Smooth muscle cell (in vitro differentiated cells): ENCODE measurements around the gene KCTD16. TPM values are rescaled to one million over a fixed set of nuclear protein-coding genes. Genes with fewer than 3 reads are reported as not detected.

ENCODE experiments used
- DNase-seq: peaks from one replicate; lab custom pipeline; 2025; ENCODE audit not compliant: unreplicated experiment; lab: John Stamatoyannopoulos, UW
- H2AFZ ChIP-seq: fragments of 200-600 bp; sonication (generic); 2 replicates; pipeline ENCODE4 v1.6.0; 2016; ENCODE audit warnings: antibody characterized with exemption, low read depth, mild to moderate bottlenecking
- H3F3A ChIP-seq: fragments of 200-600 bp; sonication (generic); 2 replicates; pipeline ENCODE4 v1.6.0; 2017; ENCODE audit warnings: antibody characterized with exemption, low read depth
- H3K27ac ChIP-seq: fragments of 200-600 bp; sonication (generic); 2 replicates; pipeline ENCODE4 v1.5.1; 2016; ENCODE audit warnings: low read depth, mild to moderate bottlenecking
- H3K27me3 ChIP-seq: fragments of 200-600 bp; sonication (generic); 2 replicates; pipeline ENCODE4 v1.6.1; 2016; ENCODE audit warnings: low read depth, mild to moderate bottlenecking
- H3K36me3 ChIP-seq: fragments of 200-600 bp; sonication (generic); 2 replicates; pipeline ENCODE4 v1.5.1; 2016; ENCODE audit warnings: low read depth
- H3K4me1 ChIP-seq: fragments of 200-600 bp; sonication (generic); 2 replicates; pipeline ENCODE4 v1.5.1; 2016; ENCODE audit warnings: low read depth
- H3K4me2 ChIP-seq: fragments of 200-600 bp; sonication (generic); 2 replicates; pipeline ENCODE4 v1.6.0; 2016; ENCODE audit warnings: mild to moderate bottlenecking
- H3K4me3 ChIP-seq: fragments of 200-600 bp; sonication (generic); 2 replicates; pipeline ENCODE4 v1.5.1; 2016; ENCODE audit warnings: mild to moderate bottlenecking
- H3K79me2 ChIP-seq: fragments of 200-600 bp; sonication (generic); 2 replicates; pipeline ENCODE4 v1.6.0; 2016; ENCODE audit warnings: low read depth, mild to moderate bottlenecking
- H3K9ac ChIP-seq: fragments of 200-600 bp; sonication (generic); 2 replicates; pipeline ENCODE4 v1.6.0; 2016; ENCODE audit warnings: low read depth
- H3K9me3 ChIP-seq: fragments of 200-600 bp; sonication (generic); replicated peaks from 2 replicates; pipeline ENCODE4 v1.5.1; 2016; ENCODE audit warnings: low read depth
- H4K20me1 ChIP-seq: fragments of 200-600 bp; sonication (generic); 2 replicates; pipeline ENCODE4 v1.6.0; 2016; ENCODE audit warnings: low read depth
- WGBS: methylation state at CpG from one replicate; pipeline ENCODE4 v1.1.7; 2016; ENCODE audit warnings: low lambda C conversion rate; 5-methylcytosine and 5-hydroxymethylcytosine counted together
- polyA plus RNA-seq: library from polyadenylated mRNA; unstranded; fragments of >200 nt; fragmentation: Nextera tagmentation; extraction: Ambion mirVana; gene quantifications from 2 replicates; pipeline ENCODE4 v1.2.1, GENCODE V29; 2016
- total RNA-seq: library from RNA; depleted of rRNA; stranded (reverse); fragments of >200 nt; gene quantifications from 2 replicates; pipeline ENCODE4 v1.2.3, GENCODE V29; 2014
- TF ChIP-seq, protein P1 (sequence below): fragments of 200-600 bp; sonication (generic); IDR thresholded peaks from 2 replicates; pipeline ENCODE4 v1.5.1; 2017; ENCODE audit warnings: borderline replicate concordance, mild to moderate bottlenecking, antibody characterized with exemption; ENCODE audit not compliant: insufficient read depth, poor library complexity, severe bottlenecking

KCTD16 gene
- total and polyA plus RNA-seq, 2 experiments from 2014 or later: 1.6 to 11.1 TPM

DNA sequence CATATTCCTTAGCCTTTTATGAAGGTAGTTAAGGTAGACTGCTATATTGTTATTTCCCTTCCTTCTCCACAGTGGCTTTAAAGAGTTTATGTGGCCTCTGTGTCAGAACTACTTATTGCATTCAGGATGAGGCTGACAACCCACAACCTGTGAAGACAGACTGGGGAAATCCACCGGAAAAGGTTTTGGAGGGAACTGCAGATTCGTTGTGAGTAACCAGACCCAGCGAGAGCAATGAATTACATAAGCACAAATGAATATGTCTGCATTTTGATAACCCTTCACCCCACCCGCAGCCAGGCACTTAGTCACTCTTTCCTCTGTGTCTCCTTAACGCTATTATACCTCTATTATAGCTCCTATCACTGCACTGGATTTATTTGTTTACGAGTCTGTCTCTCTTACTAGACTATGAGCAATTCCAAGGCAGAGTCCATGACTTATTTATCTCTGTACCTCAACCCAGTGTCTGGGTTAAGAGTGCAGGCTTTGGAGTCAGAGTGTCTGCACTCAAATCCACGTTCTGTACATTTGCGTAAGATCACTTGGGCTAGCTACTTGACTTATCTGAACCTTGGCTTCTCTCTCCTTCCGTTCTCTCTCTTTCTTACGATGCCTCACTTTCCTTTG is 19.2 kb downstream of the KCTD16 start:
- DNase-seq: no peak
- no peaks in the 10 kb centered on the region for H3K27me3 ChIP-seq
- no peak overlapping the region for H3K4me3 ChIP-seq
- H3K4me2 ChIP-seq: peak overlapping the region; percentile 61
- TF ChIP-seq, protein P1, sequence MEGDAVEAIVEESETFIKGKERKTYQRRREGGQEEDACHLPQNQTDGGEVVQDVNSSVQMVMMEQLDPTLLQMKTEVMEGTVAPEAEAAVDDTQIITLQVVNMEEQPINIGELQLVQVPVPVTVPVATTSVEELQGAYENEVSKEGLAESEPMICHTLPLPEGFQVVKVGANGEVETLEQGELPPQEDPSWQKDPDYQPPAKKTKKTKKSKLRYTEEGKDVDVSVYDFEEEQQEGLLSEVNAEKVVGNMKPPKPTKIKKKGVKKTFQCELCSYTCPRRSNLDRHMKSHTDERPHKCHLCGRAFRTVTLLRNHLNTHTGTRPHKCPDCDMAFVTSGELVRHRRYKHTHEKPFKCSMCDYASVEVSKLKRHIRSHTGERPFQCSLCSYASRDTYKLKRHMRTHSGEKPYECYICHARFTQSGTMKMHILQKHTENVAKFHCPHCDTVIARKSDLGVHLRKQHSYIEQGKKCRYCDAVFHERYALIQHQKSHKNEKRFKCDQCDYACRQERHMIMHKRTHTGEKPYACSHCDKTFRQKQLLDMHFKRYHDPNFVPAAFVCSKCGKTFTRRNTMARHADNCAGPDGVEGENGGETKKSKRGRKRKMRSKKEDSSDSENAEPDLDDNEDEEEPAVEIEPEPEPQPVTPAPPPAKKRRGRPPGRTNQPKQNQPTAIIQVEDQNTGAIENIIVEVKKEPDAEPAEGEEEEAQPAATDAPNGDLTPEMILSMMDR: no peak
- H3F3A ChIP-seq: peaks cover 31% of the 10 kb centered on the region
- peaks cover 24% of the 10 kb centered on the region for H3K4me1 ChIP-seq
- no peaks in the 10 kb centered on the region for H3K36me3 ChIP-seq
- H3K9me3 ChIP-seq: no peaks in the 10 kb centered on the region
- 8% methylated on average over 10 of the region's 10 CpGs for WGBS
- H2AFZ ChIP-seq: no peak overlapping the region
- peak overlapping the region; percentile 88 for H3K9ac ChIP-seq
- no peaks in the 10 kb centered on the region for H4K20me1 ChIP-seq
- H3K79me2 ChIP-seq: no peaks in the 10 kb centered on the region
- H3K27ac ChIP-seq: peak overlapping the region; percentile 98

GRCh38 chr5:144191531-144191930 is 20.9 kb downstream of the KCTD16 start:
- peak overlapping the region; percentile 33 for H3K4me3 ChIP-seq
- H3K36me3 ChIP-seq: no peaks in the 10 kb centered on the region
- peak overlapping the region; percentile 1 for H2AFZ ChIP-seq
- H3F3A ChIP-seq: peaks cover 34% of the 10 kb centered on the region
- no peaks in the 10 kb centered on the region for H4K20me1 ChIP-seq
- peak overlapping the region; percentile 84 for H3K4me2 ChIP-seq
- no peaks in the 10 kb centered on the region for H3K27me3 ChIP-seq
- H3K9me3 ChIP-seq: no peaks in the 10 kb centered on the region
- 19% methylated on average over 3 of the region's 3 CpGs for WGBS
- TF ChIP-seq, protein P1: no peak
- DNase-seq: no peak
- H3K4me1 ChIP-seq: peaks cover 24% of the 10 kb centered on the region
- H3K79me2 ChIP-seq: no peaks in the 10 kb centered on the region
- peak overlapping the region; percentile 46 for H3K9ac ChIP-seq
- peak overlapping the region; percentile 98 for H3K27ac ChIP-seq

DNA sequence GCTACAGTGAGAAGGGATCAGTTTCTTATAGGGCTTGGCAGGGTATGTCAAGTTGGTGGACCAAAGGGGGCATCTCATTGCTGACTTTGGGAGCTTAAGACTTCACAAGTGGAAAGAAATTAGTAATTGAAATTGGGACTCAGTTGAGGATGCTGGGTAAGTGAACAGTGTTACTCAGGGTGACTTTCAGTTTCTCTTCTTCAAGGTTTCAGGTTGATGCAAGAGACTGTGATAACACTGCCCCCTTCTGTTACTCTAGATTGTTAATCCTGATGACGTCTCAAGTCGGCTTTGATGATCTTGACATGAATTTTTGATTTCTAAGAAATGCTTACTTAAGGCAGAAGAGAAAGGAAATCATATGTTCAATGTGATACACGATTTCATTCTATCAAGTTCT is 21.3 kb downstream of the KCTD16 start:
- peak overlapping the region; percentile 1 for H2AFZ ChIP-seq

More for the DNA sequence above, 21.3 kb downstream of the KCTD16 start:
- H3K9me3 ChIP-seq: no peaks in the 10 kb centered on the region
- no peaks in the 10 kb centered on the region for H4K20me1 ChIP-seq
- DNase-seq: no peak
- H3F3A ChIP-seq: peaks cover 34% of the 10 kb centered on the region
- TF ChIP-seq, protein P1: peak; percentile 42
- peak overlapping the region; percentile 98 for H3K27ac ChIP-seq
- no peaks in the 10 kb centered on the region for H3K27me3 ChIP-seq
- H3K36me3 ChIP-seq: no peaks in the 10 kb centered on the region
- 23% methylated on average over 3 of the region's 3 CpGs for WGBS
- H3K4me1 ChIP-seq: peaks cover 23% of the 10 kb centered on the region
- peak overlapping the region; percentile 33 for H3K4me3 ChIP-seq
- peak overlapping the region; percentile 46 for H3K9ac ChIP-seq
- no peaks in the 10 kb centered on the region for H3K79me2 ChIP-seq
- peak overlapping the region; percentile 84 for H3K4me2 ChIP-seq
